Panc1 (cell line): ENCODE results near the gene PANK1.

Experiments used
- CTCF ChIP-seq: fragments of 450-650 bp; IDR thresholded peaks from 2 replicates; pipeline ENCODE4 v1.5.1; 2017; ENCODE audit warnings: mild to moderate bottlenecking
- POLR2AphosphoS5 ChIP-seq: IDR thresholded peaks from 2 replicates; pipeline ENCODE4 v1.6.1; 2012; ENCODE audit warnings: mild to moderate bottlenecking, low read depth, low read length, moderate library complexity
- SIN3A ChIP-seq: IDR thresholded peaks from 2 replicates; pipeline ENCODE4 v1.6.1; 2012; ENCODE audit warnings: low read depth, mild to moderate bottlenecking, low read length, moderate library complexity, borderline replicate concordance; ENCODE audit not compliant: insufficient read depth

GRCh38 chr10:89646889-89647657, 2.0 kb upstream of the PANK1 start:
- TF ChIP-seq CTCF: no peak
- TF ChIP-seq POLR2AphosphoS5: no peak
- TF ChIP-seq SIN3A: no peak
